Breast epithelium (tissue), 4 donors: ENCODE results near the gene KHNYN. TPM values are rescaled to one million over a fixed set of nuclear protein-coding genes. Genes with fewer than 3 reads are reported as not detected.
A peak's percentile ranks its signal among the peaks of the same experiment; 100 is the strongest.

Experiments
- DNase-seq, 2 donors: peaks; one replicate each; pipeline ENCODE4 v3.0.0-alpha.2; 2019; ENCODE audit warnings: low spot score in 2 of 2
- H3K27ac ChIP-seq, 2 donors: fragments of 200-600 bp; sonication (generic) in 1 of 2; one replicate each; pipeline ENCODE4 v1.5.1; 2016 to 2019; ENCODE audit warnings: mild to moderate bottlenecking in 1 of 2
- H3K27me3 ChIP-seq, 2 donors: fragments of 200-600 bp; sonication (generic) in 1 of 2; one replicate each; pipeline versions ENCODE4 v1.5.1 to v1.6.0; 2017 to 2019; ENCODE audit warnings: control low read depth in 1 of 2, mild to moderate bottlenecking in 1 of 2
- H3K36me3 ChIP-seq: fragments of 200-600 bp; one replicate; pipeline ENCODE4 v1.5.1; 2019
- H3K4me1 ChIP-seq, 2 donors: fragments of 200-600 bp; sonication (generic); one replicate each; pipeline ENCODE4 v1.5.1; 2016 to 2019; ENCODE audit warnings: control low read depth in 1 of 2
- H3K4me3 ChIP-seq, 3 donors: fragments of 200-600 bp; sonication (generic); 1 replicate in 2 of 3; 2 replicates in 1 of 3; pipeline ENCODE4 v1.5.1; 2016 to 2019; ENCODE audit warnings: mild to moderate bottlenecking in 3 of 3, moderate library complexity in 2 of 3
- H3K9me3 ChIP-seq, 2 donors: fragments of 200-600 bp; sonication (generic) in 1 of 2; one replicate each; pipeline ENCODE4 v1.5.1; 2016 to 2019; ENCODE audit warnings: control low read depth in 1 of 2
- POLR2A ChIP-seq: fragments of 450-650 bp; IDR thresholded peaks from one replicate; pipeline ENCODE4 v1.6.1; 2016; ENCODE audit warnings: antibody characterized with exemption, mild to moderate bottlenecking, moderate library complexity
- POLR2AphosphoS5 ChIP-seq, 3 donors: sonication (generic); formaldehyde crosslinking; IDR thresholded peaks; one replicate each; pipeline ENCODE4 v1.6.1; 2017; ENCODE audit warnings: antibody characterized with exemption in 3 of 3
- intact Hi-C: fragments of 100-400 bp; cut with DNase I; formaldehyde crosslinking; loops from one replicate; pipeline ENCODE4 v1.15.1; 2023; ENCODE audit warnings: low total_unique reads
- total RNA-seq, 3 donors: library from RNA; depleted of rRNA; stranded (reverse); fragments of >200 nt; gene quantifications; one replicate each; pipeline ENCODE4 v1.1.0, GENCODE V29; 2016
- TF ChIP-seq, protein P1 (sequence below), 3 donors: fragments of 450-650 bp; IDR thresholded peaks; one replicate each; pipeline ENCODE4 v1.5.1; 2016 to 2017; ENCODE audit warnings: antibody characterized with exemption in 3 of 3, mild to moderate bottlenecking in 3 of 3, moderate library complexity in 3 of 3

The KHNYN gene
- total RNA-seq, 3 donors from 2014 or later: 48.5 to 68.1 (median 63.9) TPM

DNA sequence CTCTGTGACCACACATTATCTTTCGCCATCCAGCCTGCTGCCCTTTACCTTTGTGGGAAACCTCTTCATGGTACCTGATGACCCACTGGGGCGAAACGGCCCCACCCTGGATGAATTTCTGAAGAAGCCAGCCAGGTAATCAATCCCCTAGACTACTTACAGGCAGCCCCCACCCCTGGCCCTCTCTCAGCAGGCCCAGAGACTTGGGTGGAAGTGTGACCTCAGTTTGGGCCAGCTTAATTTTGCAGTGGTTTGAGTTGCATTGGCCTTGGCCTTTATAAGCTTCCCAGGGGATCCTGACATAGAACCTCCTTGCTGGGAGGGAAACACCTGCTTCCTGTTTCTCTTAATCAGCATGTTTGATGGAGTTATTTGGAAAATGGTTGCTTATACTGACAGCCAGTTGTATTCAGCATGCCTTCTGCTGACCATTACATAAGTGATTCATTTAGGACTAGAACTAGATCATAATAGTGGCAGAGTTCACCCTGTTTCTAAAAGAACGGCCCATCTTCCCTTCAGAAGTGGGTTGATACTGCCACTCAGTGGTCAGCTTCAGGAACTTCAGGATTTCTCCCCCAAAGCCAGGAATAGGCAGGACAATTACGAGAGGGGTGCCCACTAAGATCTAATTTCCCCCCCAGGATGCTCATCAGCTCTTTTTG is 6.7 kb downstream of the KHNYN start:
- H3K4me1 ChIP-seq: peaks cover 0 to 18% of the 10 kb centered on the region in 2 donors
- intact Hi-C loops: no loop called here

DNA sequence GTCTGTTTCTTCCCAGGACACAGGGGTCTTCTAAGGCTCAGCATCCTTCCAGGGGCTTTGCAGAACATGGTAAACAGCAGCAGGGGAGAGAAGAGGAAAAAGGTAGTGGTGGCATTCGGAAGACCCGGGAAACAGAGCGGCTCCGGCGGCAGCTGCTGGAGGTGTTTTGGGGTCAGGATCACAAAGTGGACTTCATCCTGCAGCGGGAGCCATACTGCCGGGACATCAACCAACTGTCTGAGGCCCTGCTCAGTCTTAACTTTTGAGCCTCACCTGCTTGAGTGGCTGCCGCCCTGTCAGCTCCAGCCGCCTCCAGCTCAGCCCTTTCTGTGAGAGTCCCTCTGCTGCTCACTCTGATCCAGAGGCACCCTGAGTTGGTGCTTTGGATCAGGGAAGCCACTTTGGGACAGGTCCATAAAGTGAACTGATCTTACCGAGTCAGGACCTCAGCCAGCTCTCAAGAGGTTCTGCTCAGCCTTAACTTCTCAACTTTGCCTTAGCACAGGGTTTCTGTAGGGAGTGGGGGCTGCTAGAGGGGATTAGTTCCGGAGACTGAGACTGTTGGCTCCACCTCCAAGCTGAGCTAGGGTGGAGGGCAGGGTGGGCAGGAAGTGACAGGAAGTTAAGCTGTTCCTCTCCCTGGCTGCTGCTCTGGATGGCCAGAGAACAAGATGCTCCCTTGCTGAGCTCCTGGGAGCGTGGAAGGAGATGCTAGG is 7.4 kb downstream of the KHNYN start:
- H3K36me3 ChIP-seq: no peaks in the 10 kb centered on the region
- no peaks in the 10 kb centered on the region for H3K27me3 ChIP-seq
- intact Hi-C loops: no loop called here
- no peak overlapping the region for H3K4me3 ChIP-seq
- DNase-seq: no peak
- H3K4me1 ChIP-seq: peaks cover 0 to 21% of the 10 kb centered on the region in 2 donors
- peak overlapping the region; percentile 57 to 77 for H3K27ac ChIP-seq
- no peaks in the 10 kb centered on the region for H3K9me3 ChIP-seq
- TF ChIP-seq, protein P1, sequence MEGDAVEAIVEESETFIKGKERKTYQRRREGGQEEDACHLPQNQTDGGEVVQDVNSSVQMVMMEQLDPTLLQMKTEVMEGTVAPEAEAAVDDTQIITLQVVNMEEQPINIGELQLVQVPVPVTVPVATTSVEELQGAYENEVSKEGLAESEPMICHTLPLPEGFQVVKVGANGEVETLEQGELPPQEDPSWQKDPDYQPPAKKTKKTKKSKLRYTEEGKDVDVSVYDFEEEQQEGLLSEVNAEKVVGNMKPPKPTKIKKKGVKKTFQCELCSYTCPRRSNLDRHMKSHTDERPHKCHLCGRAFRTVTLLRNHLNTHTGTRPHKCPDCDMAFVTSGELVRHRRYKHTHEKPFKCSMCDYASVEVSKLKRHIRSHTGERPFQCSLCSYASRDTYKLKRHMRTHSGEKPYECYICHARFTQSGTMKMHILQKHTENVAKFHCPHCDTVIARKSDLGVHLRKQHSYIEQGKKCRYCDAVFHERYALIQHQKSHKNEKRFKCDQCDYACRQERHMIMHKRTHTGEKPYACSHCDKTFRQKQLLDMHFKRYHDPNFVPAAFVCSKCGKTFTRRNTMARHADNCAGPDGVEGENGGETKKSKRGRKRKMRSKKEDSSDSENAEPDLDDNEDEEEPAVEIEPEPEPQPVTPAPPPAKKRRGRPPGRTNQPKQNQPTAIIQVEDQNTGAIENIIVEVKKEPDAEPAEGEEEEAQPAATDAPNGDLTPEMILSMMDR (IDR thresholded peaks at IDR 0.05): no peak
- TF ChIP-seq POLR2A: no peak
- no peak for TF ChIP-seq POLR2AphosphoS5 (IDR thresholded peaks at IDR 0.05)

More for the DNA sequence above, 6.7 kb downstream of the KHNYN start:
- DNase-seq: no peak
- H3K4me3 ChIP-seq: no peak overlapping the region
- H3K27me3 ChIP-seq: no peaks in the 10 kb centered on the region
- H3K9me3 ChIP-seq: no peaks in the 10 kb centered on the region
- TF ChIP-seq POLR2A (no peak), POLR2AphosphoS5 (IDR thresholded peaks at IDR 0.05) (peak in 2 of 3 donors; percentile 57 to 61)
- TF ChIP-seq, protein P1 (IDR thresholded peaks at IDR 0.05): peak; percentile 75 to 89 (median 88)
- peak overlapping the region; percentile 57 to 77 for H3K27ac ChIP-seq
- H3K36me3 ChIP-seq: no peaks in the 10 kb centered on the region

DNA sequence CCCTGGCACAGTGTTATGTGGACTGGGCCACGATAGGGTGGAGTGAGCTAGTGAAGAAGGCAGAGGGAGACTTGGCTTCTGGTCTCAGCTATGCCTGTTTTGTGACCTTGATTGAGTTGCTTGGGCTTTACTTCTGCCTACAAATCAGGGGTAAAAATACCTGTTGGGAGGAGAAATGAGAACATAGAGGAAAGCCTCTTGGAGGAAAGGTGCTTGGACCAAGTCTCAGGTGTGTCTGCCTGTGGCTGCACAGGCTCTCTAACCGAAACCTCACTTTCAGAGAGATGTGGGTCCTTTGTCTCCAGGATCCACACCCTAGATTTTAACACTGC is 7.9 kb downstream of the KHNYN start:
- no peak overlapping the region for H3K4me3 ChIP-seq
- intact Hi-C loops: no loop called here
- H3K27ac ChIP-seq: peak overlapping the region; percentile 57 to 77

DNA sequence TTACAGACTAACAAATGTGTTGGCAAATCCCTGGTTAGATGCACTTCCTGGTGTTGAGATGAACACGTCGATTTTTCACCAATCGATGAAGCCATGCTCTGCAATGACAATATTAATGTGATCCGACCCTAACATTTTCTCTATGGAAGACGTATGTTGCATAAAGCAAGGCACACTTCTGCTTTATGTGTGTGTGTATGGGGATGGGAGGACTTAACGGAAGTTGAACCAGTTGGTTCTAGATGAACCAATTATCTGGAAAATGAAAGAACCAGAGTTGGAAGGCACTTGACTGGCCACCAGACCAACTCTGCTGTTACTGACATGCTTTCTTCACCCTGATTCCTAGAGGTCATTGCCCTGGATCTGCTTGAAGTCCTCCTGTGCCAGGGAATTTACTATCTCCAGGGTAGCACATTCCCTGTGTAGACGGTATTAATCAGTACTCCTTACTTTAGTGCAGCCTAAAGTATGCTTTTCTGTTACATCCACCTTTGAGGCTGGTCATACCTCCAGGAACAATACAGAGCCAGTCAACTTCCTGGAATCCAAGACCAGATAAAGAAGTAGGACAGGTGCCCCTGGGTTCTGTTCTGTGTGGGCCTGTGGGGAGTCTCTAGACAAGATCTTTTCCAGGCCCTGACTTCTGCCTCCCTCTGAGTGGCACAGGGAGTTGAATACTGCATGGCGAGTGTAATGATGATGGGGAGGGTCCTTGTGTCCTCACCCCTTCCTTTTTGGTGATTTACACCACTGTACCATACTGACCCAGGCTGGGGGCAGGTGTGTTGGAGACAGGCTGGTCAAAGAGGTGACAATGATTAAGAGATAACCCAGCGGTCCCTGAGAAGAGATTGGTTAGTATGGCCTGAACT is 8.7 kb downstream of the KHNYN start:
- DNase-seq: no peak
- intact Hi-C loops: no loop called here
- H3K36me3 ChIP-seq: no peaks in the 10 kb centered on the region
- H3K27me3 ChIP-seq: no peaks in the 10 kb centered on the region
- H3K9me3 ChIP-seq: no peaks in the 10 kb centered on the region
- no peak for TF ChIP-seq POLR2AphosphoS5 (IDR thresholded peaks at IDR 0.05)
- TF ChIP-seq, protein P1 (IDR thresholded peaks at IDR 0.05): no peak
- no peak for TF ChIP-seq POLR2A
- peak overlapping the region in 1 of 2 donors; percentile 45 for H3K27ac ChIP-seq
- no peak overlapping the region for H3K4me3 ChIP-seq
- peaks cover 0 to 17% of the 10 kb centered on the region in 2 donors for H3K4me1 ChIP-seq

More for the DNA sequence above, 7.9 kb downstream of the KHNYN start:
- no peaks in the 10 kb centered on the region for H3K9me3 ChIP-seq
- TF ChIP-seq POLR2AphosphoS5 (IDR thresholded peaks at IDR 0.05) (no peak), POLR2A (no peak)
- TF ChIP-seq, protein P1 (IDR thresholded peaks at IDR 0.05): no peak
- no peak for DNase-seq
- H3K4me1 ChIP-seq: peaks cover 0 to 19% of the 10 kb centered on the region in 2 donors
- H3K27me3 ChIP-seq: no peaks in the 10 kb centered on the region
- H3K36me3 ChIP-seq: no peaks in the 10 kb centered on the region
